ENCODE results near the gene YJEFN3. TPM values are rescaled to one million over a fixed set of nuclear protein-coding genes. Genes with fewer than 3 reads are reported as not detected.
A peak's percentile ranks its signal among the peaks of the same experiment; 100 is the strongest.

Gene YJEFN3, protein sequence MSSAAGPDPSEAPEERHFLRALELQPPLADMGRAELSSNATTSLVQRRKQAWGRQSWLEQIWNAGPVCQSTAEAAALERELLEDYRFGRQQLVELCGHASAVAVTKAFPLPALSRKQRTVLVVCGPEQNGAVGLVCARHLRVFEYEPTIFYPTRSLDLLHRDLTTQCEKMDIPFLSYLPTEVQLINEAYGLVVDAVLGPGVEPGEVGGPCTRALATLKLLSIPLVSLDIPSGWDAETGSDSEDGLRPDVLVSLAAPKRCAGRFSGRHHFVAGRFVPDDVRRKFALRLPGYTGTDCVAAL
- under 1 TPM; 0.08 to 0.57 (median 0.15) TPM for total RNA-seq

DNA sequence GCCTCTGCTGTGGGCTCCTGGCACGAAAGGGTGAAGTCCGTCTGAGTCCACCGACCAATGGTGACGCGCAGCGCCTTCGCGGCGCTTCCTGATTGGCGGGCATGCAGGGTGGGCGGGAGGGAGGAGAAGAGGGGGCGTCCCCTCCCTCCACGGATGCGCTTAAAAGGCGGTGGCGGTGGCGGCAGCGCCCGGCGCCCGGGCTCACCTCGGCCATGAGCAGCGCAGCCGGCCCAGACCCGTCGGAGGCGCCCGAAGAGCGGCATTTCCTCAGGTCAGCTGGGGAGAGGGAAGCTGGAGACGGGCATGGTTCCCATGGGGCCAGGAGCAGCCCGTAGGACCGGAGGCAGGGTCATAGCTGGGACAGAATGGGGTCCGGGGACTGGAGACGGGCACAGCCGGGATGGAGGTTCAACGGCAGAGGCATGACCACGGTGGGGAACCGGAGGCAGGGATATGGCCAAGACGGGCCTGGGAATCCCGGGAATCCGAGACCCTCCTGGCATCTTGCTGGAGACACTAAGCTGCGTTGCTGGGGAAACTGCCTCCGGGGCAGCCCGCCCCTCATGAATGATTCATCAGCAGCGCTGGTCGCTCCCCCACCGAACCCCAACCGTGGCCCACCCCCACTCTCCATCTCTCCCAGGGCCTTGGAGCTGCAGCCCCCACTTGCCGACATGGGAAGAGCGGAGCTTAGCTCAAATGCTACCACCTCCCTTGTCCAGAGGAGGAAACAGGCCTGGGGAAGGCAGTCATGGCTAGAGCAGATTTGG, at the start of gene YJEFN3:
YJEFN3 (plus strand) TSS at position 191 of the 770 bp plus-strand sequence; CDS start at position 213, 22 bp downstream.
- H3K9me3 ChIP-seq = no peaks in the 10 kb centered on the region
- peaks cover 6 to 14% (median 6%) of the 10 kb centered on the region in 3 donors for H3K4me1 ChIP-seq
- DNase-seq = no peak
- TF ChIP-seq, protein P1, sequence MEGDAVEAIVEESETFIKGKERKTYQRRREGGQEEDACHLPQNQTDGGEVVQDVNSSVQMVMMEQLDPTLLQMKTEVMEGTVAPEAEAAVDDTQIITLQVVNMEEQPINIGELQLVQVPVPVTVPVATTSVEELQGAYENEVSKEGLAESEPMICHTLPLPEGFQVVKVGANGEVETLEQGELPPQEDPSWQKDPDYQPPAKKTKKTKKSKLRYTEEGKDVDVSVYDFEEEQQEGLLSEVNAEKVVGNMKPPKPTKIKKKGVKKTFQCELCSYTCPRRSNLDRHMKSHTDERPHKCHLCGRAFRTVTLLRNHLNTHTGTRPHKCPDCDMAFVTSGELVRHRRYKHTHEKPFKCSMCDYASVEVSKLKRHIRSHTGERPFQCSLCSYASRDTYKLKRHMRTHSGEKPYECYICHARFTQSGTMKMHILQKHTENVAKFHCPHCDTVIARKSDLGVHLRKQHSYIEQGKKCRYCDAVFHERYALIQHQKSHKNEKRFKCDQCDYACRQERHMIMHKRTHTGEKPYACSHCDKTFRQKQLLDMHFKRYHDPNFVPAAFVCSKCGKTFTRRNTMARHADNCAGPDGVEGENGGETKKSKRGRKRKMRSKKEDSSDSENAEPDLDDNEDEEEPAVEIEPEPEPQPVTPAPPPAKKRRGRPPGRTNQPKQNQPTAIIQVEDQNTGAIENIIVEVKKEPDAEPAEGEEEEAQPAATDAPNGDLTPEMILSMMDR (IDR thresholded peaks at IDR 0.05) = no peak
- TF ChIP-seq POLR2A (IDR thresholded peaks at IDR 0.05) = no peak
- intact Hi-C loops (cut with DNase I) = no loop called here
- no peak within 1 kb of the TSS for H3K27ac ChIP-seq
- H3K4me3 ChIP-seq = peak within 1 kb of the TSS in 1 of 4 donors; percentile 28
- 76 to 83% methylated on average over 10 to 19 of the region's 50 CpGs for WGBS, 2 donors
- peaks cover 12 to 57% (median 36%) of the 10 kb centered on the region in 3 donors for H3K36me3 ChIP-seq
- H3K27me3 ChIP-seq = no peaks in the 10 kb centered on the region

DNA sequence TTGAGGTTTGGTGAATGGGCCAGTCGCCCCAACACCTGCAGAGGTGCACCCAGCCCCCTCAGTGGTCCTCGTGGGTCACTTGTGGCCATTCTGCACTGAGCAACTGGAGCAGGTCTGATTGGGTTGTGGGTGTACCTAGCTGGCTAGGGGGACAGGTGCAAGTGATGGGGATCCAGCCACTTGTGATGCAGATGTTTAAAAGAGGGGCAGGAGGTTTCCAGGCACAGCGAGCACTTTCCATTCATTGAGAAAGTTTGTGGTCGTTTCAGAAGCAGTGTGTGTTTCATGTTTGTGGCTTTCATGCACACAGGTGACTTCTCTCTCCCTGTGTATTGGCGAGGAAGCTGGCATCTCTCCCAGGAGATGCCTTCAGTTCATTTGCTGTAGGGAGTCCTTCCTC, 48.0 kb upstream of the YJEFN3 start:
- Histone ChIP-seq H3K4me3 (no peak overlapping the region), H3K27me3 (no peaks in the 10 kb centered on the region), H3K9me3 (no peaks in the 10 kb centered on the region), H3K27ac (no peak overlapping the region), H3K4me1 (peaks cover 0 to 35% (median 4%) of the 10 kb centered on the region in 3 donors), H3K36me3 (peaks cover 0 to 59% (median 0%) of the 10 kb centered on the region in 3 donors)
- DNase-seq = no peak
- no peak for TF ChIP-seq POLR2A (IDR thresholded peaks at IDR 0.05)
- TF ChIP-seq, protein P1 (IDR thresholded peaks at IDR 0.05) = no peak
- intact Hi-C loops (cut with DNase I) = no loop called here
- 55 to 80% methylated on average over 4 of the region's 5 CpGs for WGBS, 2 donors

DNA sequence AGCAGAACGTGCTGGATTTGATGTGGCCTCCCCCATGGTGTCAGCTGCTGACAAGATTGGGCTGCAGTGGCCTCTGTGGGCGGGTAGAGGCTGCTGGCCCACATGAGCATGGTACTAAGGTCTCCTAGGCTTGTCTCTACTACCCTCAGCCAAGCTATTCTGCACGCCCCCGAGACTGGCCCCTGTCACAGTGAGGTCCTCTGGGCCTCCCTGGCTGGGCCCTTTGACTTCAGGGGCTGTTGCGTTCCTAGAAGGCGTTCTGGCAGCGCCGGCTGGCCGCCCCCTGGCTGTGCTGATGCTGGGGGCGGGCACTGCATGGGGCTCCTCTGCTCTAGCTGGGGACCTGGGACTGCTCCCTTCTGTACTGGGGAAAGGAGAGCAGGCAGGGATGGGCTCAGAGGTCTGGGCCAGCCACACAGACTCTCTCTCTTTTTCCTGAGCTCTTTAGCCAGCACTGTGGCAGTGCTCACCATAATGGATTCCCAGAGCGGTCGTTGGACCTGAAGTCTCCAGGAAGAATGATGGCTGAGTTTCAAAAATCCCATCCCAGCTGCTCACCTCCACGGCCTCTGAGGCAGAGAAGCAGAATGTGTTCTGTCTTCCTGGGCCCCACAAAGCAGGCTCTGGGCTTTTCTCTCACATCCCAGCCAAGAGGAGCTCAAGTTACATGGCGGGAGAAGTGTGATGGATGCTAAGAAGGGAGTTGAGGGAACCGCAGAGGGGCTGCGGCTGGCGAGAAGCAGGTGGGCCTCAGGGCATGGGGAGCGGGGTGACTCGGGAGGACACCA, 45.7 kb upstream of the YJEFN3 start:
- intact Hi-C loops (cut with DNase I) = no loop called here
- peaks cover 0 to 58% (median 0%) of the 10 kb centered on the region in 3 donors for H3K36me3 ChIP-seq
- H3K27me3 ChIP-seq = no peaks in the 10 kb centered on the region
- DNase-seq = no peak
- no peak overlapping the region for H3K4me3 ChIP-seq
- TF ChIP-seq, protein P1 (IDR thresholded peaks at IDR 0.05) = no peak
- no peak for TF ChIP-seq POLR2A (IDR thresholded peaks at IDR 0.05)
- 82 to 90% methylated on average over 9 of the region's 19 CpGs for WGBS, 2 donors
- H3K4me1 ChIP-seq = peaks cover 15 to 39% (median 17%) of the 10 kb centered on the region in 3 donors
- H3K9me3 ChIP-seq = no peaks in the 10 kb centered on the region
- H3K27ac ChIP-seq = no peak overlapping the region

DNA sequence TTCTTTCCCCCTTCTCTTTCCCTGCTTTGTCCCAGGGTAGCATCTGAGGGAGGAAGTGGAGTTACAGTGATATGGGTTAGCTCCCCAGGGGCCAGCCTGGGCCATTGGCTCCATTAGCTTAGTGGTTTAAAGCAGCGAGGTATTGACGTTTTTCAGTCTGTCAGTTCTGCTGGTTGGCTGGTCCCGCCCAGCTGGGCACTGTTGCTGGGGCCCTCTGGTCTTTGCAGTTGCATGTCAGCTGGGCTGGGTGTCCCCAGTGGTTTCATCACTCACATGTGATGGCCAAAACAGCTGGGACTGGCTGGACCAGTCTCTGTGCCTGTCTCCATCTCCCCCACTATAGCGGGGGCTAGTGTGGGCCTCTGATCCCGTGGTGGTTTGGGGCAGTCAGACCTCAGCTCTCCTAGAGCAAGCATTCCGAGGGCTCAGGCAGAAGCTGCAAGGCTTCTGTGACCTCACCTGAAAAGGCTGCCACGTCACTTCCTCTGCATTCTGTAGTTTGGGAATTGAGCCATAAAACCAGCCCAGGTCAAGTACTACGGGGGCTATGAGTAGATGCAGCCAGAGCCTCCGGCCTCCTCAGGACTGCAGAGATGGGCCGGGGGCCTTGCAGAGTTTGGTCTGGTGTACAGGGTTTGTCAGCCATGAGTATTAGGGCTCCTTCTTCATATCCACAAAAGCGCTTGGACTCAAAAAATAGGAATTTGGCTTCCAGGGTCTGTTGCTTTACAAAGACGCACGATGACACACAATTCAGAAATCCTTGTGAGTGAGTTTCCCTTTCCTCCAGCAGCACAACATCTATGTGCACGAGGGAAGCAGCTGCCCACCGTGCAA, 43.3 kb upstream of the YJEFN3 start:
- TF ChIP-seq POLR2A (IDR thresholded peaks at IDR 0.05) = no peak
- TF ChIP-seq, protein P1 (IDR thresholded peaks at IDR 0.05) = no peak
- no peaks in the 10 kb centered on the region for H3K9me3 ChIP-seq
- no peaks in the 10 kb centered on the region for H3K27me3 ChIP-seq
- H3K4me3 ChIP-seq = no peak overlapping the region
- intact Hi-C loops (cut with DNase I) = no loop called here
- peaks cover 37 to 59% (median 39%) of the 10 kb centered on the region in 3 donors for H3K4me1 ChIP-seq
- no peak for DNase-seq
- peaks cover 0 to 47% (median 0%) of the 10 kb centered on the region in 3 donors for H3K36me3 ChIP-seq
- 20 to 77% methylated on average over 2 to 10 of the region's 15 CpGs for WGBS, 2 donors
- H3K27ac ChIP-seq = no peak overlapping the region

Data from esophagus squamous epithelium (tissue), 5 donors.